HG02759 (cell line): ENCODE results near the gene LRRC26.

Experiments used
- ATAC-seq: cut with Tn5 transposase; IDR thresholded peaks from one replicate; pipeline ENCODE4 v1.9.1; 2021; ENCODE audit warnings: mild to moderate bottlenecking, moderate library complexity; ENCODE audit not compliant: unreplicated experiment

The LRRC26 gene

GRCh38 chr9:137157618-137158415, 12.0 kb downstream of the LRRC26 start:
- no peak for ATAC-seq

GRCh38 chr9:137156567-137157375, 13.1 kb downstream of the LRRC26 start:
- ATAC-seq, result no peak

- no peak for ATAC-seq
Observed at GRCh38 chr9:137152844-137153405, 16.9 kb downstream of the LRRC26 start.

- peak; percentile 57 for ATAC-seq
Observed at GRCh38 chr9:137150617-137151457, 19.0 kb downstream of the LRRC26 start.

- ATAC-seq, result peak; percentile 30
Observed at GRCh38 chr9:137149942-137150616, 19.8 kb downstream of the LRRC26 start.

GRCh38 chr9:137149363-137149762, 20.5 kb downstream of the LRRC26 start:
- ATAC-seq, result no peak

GRCh38 chr9:137148661-137149060, 21.2 kb downstream of the LRRC26 start:
- no peak for ATAC-seq

- no peak for ATAC-seq
Observed at GRCh38 chr9:137148242-137148641, 21.6 kb downstream of the LRRC26 start.

DNA sequence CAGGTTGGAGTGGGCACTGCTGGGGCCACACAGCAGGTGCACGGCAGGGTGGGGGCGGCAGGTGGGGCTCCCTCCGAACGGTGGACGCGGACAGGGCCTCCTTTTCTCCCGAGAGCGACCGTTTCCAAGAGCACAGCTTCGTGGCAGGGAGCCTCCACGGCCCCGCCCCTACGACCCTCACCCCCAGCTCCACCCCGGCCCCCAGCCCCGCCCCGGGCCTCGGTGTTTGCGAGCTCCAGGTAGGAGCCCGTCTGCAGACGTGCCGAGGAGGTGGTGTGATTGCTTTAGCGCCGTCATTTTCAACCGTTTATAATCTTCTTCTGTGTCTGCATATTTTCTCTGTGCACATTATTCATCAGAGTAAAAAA, 22.1 kb downstream of the LRRC26 start:
- ATAC-seq, result no peak

DNA sequence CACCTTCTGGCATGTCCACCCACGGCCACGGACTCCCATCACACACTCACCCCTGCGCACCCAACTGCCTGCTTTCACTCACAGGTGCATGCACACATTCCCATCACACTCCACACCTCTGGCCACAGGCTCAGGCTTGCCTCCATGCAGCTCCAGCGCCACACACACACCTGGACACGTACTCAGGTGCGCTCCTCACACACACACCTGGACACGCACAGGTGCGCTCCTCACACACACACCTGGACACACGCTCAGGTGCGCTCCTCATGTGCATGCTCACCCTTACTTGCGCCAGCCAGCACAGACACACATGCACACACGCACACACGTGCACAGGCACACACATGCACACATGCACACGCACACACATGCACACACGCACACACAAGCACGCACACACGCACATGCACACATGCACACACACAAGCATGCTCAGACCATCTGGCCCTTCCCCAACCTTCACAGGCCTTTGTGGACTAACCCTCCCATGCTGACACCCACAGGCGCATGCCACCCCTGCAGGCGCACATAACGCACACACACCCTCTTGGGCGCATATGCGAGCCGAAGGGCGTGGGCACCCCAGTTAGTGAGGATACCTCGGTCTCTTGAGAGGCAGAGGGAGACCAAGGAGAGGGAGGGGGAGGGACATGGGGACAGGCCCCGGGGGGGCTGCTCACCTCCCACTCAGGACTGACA, 22.6 kb downstream of the LRRC26 start:
- ATAC-seq, result no peak

- ATAC-seq, result no peak
Observed at GRCh38 chr9:137146527-137146918, 23.3 kb downstream of the LRRC26 start.

DNA sequence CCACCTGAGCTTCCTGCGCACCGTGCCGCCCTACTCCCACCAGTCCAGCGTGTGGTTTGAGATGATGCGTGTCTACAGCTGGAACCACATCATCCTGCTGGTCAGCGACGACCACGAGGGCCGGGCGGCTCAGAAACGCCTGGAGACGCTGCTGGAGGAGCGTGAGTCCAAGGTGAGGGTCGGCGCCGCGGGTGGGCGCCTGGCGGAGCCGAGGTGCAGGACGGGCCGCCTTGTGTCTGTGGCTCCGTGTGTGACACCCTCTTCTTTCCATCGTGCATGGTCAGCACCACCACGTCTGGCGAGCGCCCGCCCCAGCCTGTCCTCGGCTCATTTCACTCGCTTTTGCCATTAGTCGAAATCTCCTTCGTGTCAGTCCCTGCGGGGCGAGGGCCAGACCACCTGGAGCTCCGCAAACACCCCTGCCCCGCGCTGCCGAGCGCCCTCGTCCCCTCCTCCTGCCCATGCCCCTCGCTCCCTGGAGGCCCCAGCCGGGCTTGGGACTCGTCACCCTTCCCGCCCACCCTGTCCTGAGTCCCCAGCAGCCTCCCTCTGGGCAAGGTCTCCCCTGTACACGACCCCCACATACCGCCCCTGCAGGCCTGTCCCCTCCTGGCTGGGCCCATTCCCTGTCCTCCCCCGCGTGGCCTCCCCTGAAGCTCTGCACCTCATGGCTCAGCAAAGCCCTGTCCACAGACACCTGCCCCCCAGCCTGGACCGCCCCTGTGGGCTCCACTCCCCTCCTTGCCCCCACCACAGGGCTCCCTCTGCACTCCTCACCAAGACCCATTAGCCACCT, 23.9 kb downstream of the LRRC26 start:
- ATAC-seq, result no peak

- ATAC-seq, result no peak
Observed at GRCh38 chr9:137143459-137143858, 26.4 kb downstream of the LRRC26 start.

GRCh38 chr9:137141976-137142936, 27.6 kb downstream of the LRRC26 start:
- no peak for ATAC-seq

- ATAC-seq, result no peak
Observed at GRCh38 chr9:137141050-137141810, 28.6 kb downstream of the LRRC26 start.

- ATAC-seq, result no peak
Observed at GRCh38 chr9:137140151-137141012, 29.5 kb downstream of the LRRC26 start.
